MM.1S (cell line): ENCODE results near the gene TBC1D5.

Experiments used
- DNase-seq: peaks from one replicate; pipeline ENCODE4 v3.0.0-alpha.2; 2015
- H2AFZ ChIP-seq: fragments of 300-600 bp; sonication (generic); 2 replicates; pipeline ENCODE4 v1.6.0; 2016; ENCODE audit warnings: antibody characterized with exemption, low read length
- H3F3A ChIP-seq: fragments of 300-600 bp; sonication (generic); 2 replicates; pipeline ENCODE4 v1.6.1; 2016; ENCODE audit warnings: mild to moderate bottlenecking, antibody characterized with exemption, low read length, moderate library complexity, mixed read lengths; ENCODE audit not compliant: insufficient read depth
- H3K27ac ChIP-seq: fragments of 300-600 bp; sonication (generic); 2 replicates; pipeline ENCODE4 v1.5.1; 2016; ENCODE audit warnings: mild to moderate bottlenecking, low read length
- H3K27me3 ChIP-seq: fragments of 300-600 bp; sonication (generic); replicated peaks from 2 replicates; pipeline ENCODE4 v1.6.0; 2016; ENCODE audit warnings: low read length; ENCODE audit not compliant: insufficient read depth
- H3K36me3 ChIP-seq: fragments of 300-600 bp; sonication (generic); replicated peaks from 2 replicates; pipeline ENCODE4 v1.6.1; 2016; ENCODE audit warnings: mild to moderate bottlenecking, low read length, mixed read lengths; ENCODE audit not compliant: insufficient read depth
- H3K4me1 ChIP-seq: fragments of 300-600 bp; sonication (generic); 2 replicates; pipeline ENCODE4 v1.6.1; 2016; ENCODE audit warnings: low read length, mixed read lengths
- H3K4me2 ChIP-seq: fragments of 300-600 bp; sonication (generic); 2 replicates; pipeline ENCODE4 v1.6.0; 2016; ENCODE audit warnings: low read depth, low read length
- H3K4me3 ChIP-seq: fragments of 300-600 bp; sonication (generic); 2 replicates; pipeline ENCODE4 v1.5.1; 2016; ENCODE audit warnings: low read length, mixed read lengths
- H3K79me2 ChIP-seq: fragments of 300-600 bp; sonication (generic); 2 replicates; pipeline ENCODE4 v1.6.1; 2016; ENCODE audit warnings: mixed run types, low read length, mixed read lengths
- H3K9ac ChIP-seq: fragments of 300-600 bp; sonication (generic); 2 replicates; pipeline ENCODE4 v1.6.1; 2016; ENCODE audit warnings: low read length, mixed read lengths
- H3K9me2 ChIP-seq: fragments of 300-600 bp; sonication (generic); replicated peaks from 2 replicates; pipeline ENCODE4 v1.6.1; 2016; ENCODE audit warnings: mild to moderate bottlenecking, low read length, mixed read lengths; ENCODE audit not compliant: insufficient read depth
- H3K9me3 ChIP-seq: fragments of 300-600 bp; sonication (generic); replicated peaks from 2 replicates; pipeline ENCODE4 v1.6.1; 2016; ENCODE audit warnings: mild to moderate bottlenecking, low read length, mixed read lengths; ENCODE audit not compliant: insufficient read depth
- H4K20me1 ChIP-seq: fragments of 300-600 bp; sonication (generic); 2 replicates; pipeline ENCODE4 v1.6.1; 2016; ENCODE audit warnings: mild to moderate bottlenecking, low read length, moderate library complexity, mixed read lengths; ENCODE audit not compliant: insufficient read depth
- CTCF ChIP-seq: fragments of 300-600 bp; sonication (generic); IDR thresholded peaks from 2 replicates; pipeline ENCODE4 v1.5.1; 2016; ENCODE audit warnings: antibody characterized with exemption, low read length, mixed read lengths
- EZH2 ChIP-seq: fragments of 300-600 bp; sonication (generic); optimal IDR thresholded peaks from 2 replicates; pipeline ENCODE3; 2017; ENCODE audit warnings: low read depth, mild to moderate bottlenecking, antibody characterized with exemption, low read length, mixed read lengths
- EZH2phosphoT487 ChIP-seq: fragments of 300-600 bp; sonication (generic); IDR thresholded peaks from 2 replicates; pipeline ENCODE4 v1.6.1; 2018; ENCODE audit warnings: antibody characterized with exemption, low read length

Gene TBC1D5

GRCh38 chr3:17119201-17120072 is 623.0 kb downstream of the TBC1D5 start:
- no peaks in the 10 kb centered on the region for H3K27me3 ChIP-seq
- H3K36me3 ChIP-seq = no peaks in the 10 kb centered on the region
- no peaks in the 10 kb centered on the region for H3K9me2 ChIP-seq
- no peaks in the 10 kb centered on the region for H3K9me3 ChIP-seq
- no peak for TF ChIP-seq CTCF
- TF ChIP-seq EZH2 = no peak
- no peak for TF ChIP-seq EZH2phosphoT487
- H3K4me3 ChIP-seq = no peak overlapping the region
- no peaks in the 10 kb centered on the region for H3K79me2 ChIP-seq
- H3K4me2 ChIP-seq = no peak overlapping the region
- no peak overlapping the region for H3K9ac ChIP-seq
- no peaks in the 10 kb centered on the region for H3F3A ChIP-seq
- no peak overlapping the region for H2AFZ ChIP-seq
- no peaks in the 10 kb centered on the region for H3K4me1 ChIP-seq
- H4K20me1 ChIP-seq = no peaks in the 10 kb centered on the region
- no peak overlapping the region for H3K27ac ChIP-seq
- DNase-seq = no peak

- Histone ChIP-seq H3K4me2 (no peak overlapping the region), H3K36me3 (no peaks in the 10 kb centered on the region), H3K9me3 (no peaks in the 10 kb centered on the region), H3K4me1 (no peaks in the 10 kb centered on the region), H3K79me2 (no peaks in the 10 kb centered on the region), H3K9ac (no peak overlapping the region), H2AFZ (no peak overlapping the region), H3K27me3 (no peaks in the 10 kb centered on the region), H3K27ac (no peak overlapping the region), H4K20me1 (no peaks in the 10 kb centered on the region), H3K4me3 (no peak overlapping the region), H3F3A (no peaks in the 10 kb centered on the region), H3K9me2 (no peaks in the 10 kb centered on the region)
- TF ChIP-seq EZH2phosphoT487 = no peak
- no peak for TF ChIP-seq CTCF
- no peak for TF ChIP-seq EZH2
- no peak for DNase-seq
These were observed 623.7 kb downstream of the TBC1D5 start for GRCh38 chr3:17118771-17119170.

GRCh38 chr3:17116007-17116600 is 626.3 kb downstream of the TBC1D5 start:
- Histone ChIP-seq H3K27me3 (no peaks in the 10 kb centered on the region), H3F3A (no peaks in the 10 kb centered on the region), H2AFZ (no peak overlapping the region), H3K4me3 (no peak overlapping the region), H3K4me1 (no peaks in the 10 kb centered on the region), H3K27ac (no peak overlapping the region), H3K9me3 (no peaks in the 10 kb centered on the region), H3K9ac (no peak overlapping the region), H3K36me3 (no peaks in the 10 kb centered on the region), H3K9me2 (no peaks in the 10 kb centered on the region), H4K20me1 (no peaks in the 10 kb centered on the region), H3K79me2 (no peaks in the 10 kb centered on the region), H3K4me2 (no peak overlapping the region)
- no peak for DNase-seq
- TF ChIP-seq EZH2phosphoT487 (no peak), EZH2 (no peak), CTCF (no peak)
